Endothelial cell of umbilical vein (primary cell): ENCODE results near the gene PRMT7. TPM values are rescaled to one million over a fixed set of nuclear protein-coding genes. Genes with fewer than 3 reads are reported as not detected.

Experiments used
- BruUV-seq: library from RNA; stranded (reverse); fragments of 400-500 nt; replicated peaks from 2 replicates; lab custom pipeline; 2021; lab: Mats Ljungman, UMichigan
- CTCF ChIA-PET: fragments of 300-600, 350-600 bp; sonication (Branson Sonifier 250); formaldehyde crosslinking; loops from one replicate; lab custom pipeline; 2021; ENCODE audit warnings: antibody characterized with exemption, inconsistent platforms; lab: Charles Lee
- POLR2A ChIA-PET: fragments of 300-600, 350-600 bp; sonication (Branson Sonifier 250); formaldehyde crosslinking; loops from one replicate; lab custom pipeline; 2021; ENCODE audit warnings: antibody characterized with exemption, inconsistent platforms; lab: Charles Lee
- DNase-seq: peaks from one replicate; pipeline ENCODE4 v3.0.0-alpha.2; 2011; ENCODE audit warnings: low read depth, low spot score
- FAIRE-seq: peaks from 2 replicates; lab custom pipeline; 2011; peaks lifted over from hg19 to GRCh38; lab: Jason Lieb, UNC
- H2AFZ ChIP-seq: 2 replicates; pipeline ENCODE4 v1.6.0; 2012; ENCODE audit warnings: low read depth, low read length, control low read depth, inconsistent platforms
- H3K27ac ChIP-seq: 2 replicates; pipeline ENCODE4 v1.5.1; 2011; ENCODE audit warnings: low read depth, mild to moderate bottlenecking, control low read depth, low read length, moderate library complexity; ENCODE audit not compliant: insufficient read depth
- H3K27me3 ChIP-seq, 2 experiments: 2 replicates each; pipeline versions ENCODE4 v1.6.0 to v1.6.1; 2011; ENCODE audit warnings: low read length in 2 of 2, mixed read lengths in 1 of 2; ENCODE audit not compliant: control insufficient read depth in 2 of 2, insufficient read depth in 2 of 2
- H3K36me3 ChIP-seq, 2 experiments: 2 replicates in 1 of 2; 3 replicates in 1 of 2; pipeline ENCODE4 v1.5.1; 2011; ENCODE audit warnings: low read length in 2 of 2, mild to moderate bottlenecking in 1 of 2, moderate library complexity in 1 of 2; ENCODE audit not compliant: control insufficient read depth in 2 of 2, insufficient read depth in 2 of 2; ENCODE audit errors: extremely low read depth in 1 of 2
- H3K4me1 ChIP-seq: 3 replicates; pipeline ENCODE4 v1.5.1; 2011; ENCODE audit warnings: mild to moderate bottlenecking, low read length; ENCODE audit not compliant: control insufficient read depth, insufficient read depth; ENCODE audit errors: extremely low read depth
- H3K4me2 ChIP-seq: 2 replicates; pipeline ENCODE4 v1.6.1; 2011; ENCODE audit warnings: low read length, control low read depth, mixed read lengths; ENCODE audit not compliant: insufficient read depth
- H3K4me3 ChIP-seq, 3 experiments: fragments of 200-600 bp in 1 of 3; sonication (generic), shearing (Covaris generic) in 1 of 3; replicated peaks in 1 of 3; 2 replicates each; pipeline ENCODE4 v1.5.1; 2011 to 2016; ENCODE audit warnings: control low read depth in 3 of 3, low read length in 3 of 3, mild to moderate bottlenecking in 2 of 3, inconsistent platforms in 1 of 3, low read depth in 1 of 3, moderate library complexity in 1 of 3; ENCODE audit not compliant: insufficient read depth in 1 of 3
- H3K79me2 ChIP-seq: 2 replicates; pipeline ENCODE4 v1.6.0; 2012; ENCODE audit warnings: low read length, inconsistent platforms; ENCODE audit not compliant: control insufficient read depth, insufficient read depth
- H3K9ac ChIP-seq: replicated peaks from 2 replicates; pipeline ENCODE3; 2011; ENCODE audit warnings: low read length, control low read depth; ENCODE audit not compliant: insufficient read depth; ENCODE audit errors: extremely low read depth
- H3K9me1 ChIP-seq: replicated peaks from 3 replicates; pipeline ENCODE4 v1.6.0; 2011; ENCODE audit warnings: mild to moderate bottlenecking, low read length; ENCODE audit not compliant: control insufficient read depth, insufficient read depth; ENCODE audit errors: extremely low read depth
- H3K9me3 ChIP-seq: replicated peaks from 2 replicates; pipeline ENCODE4 v1.5.1; 2012; ENCODE audit warnings: low read length, inconsistent platforms; ENCODE audit not compliant: control insufficient read depth, insufficient read depth
- H4K20me1 ChIP-seq: replicated peaks from 2 replicates; pipeline ENCODE3; 2011; ENCODE audit warnings: mild to moderate bottlenecking, low read length; ENCODE audit not compliant: control insufficient read depth, insufficient read depth; ENCODE audit errors: extremely low read depth
- CTCF ChIP-seq, 2 donors: IDR thresholded peaks; 1 replicate in 1 of 2; 2 replicates in 1 of 2; pipeline ENCODE4 v1.5.1; 2011; ENCODE audit warnings: low read length in 2 of 2, mild to moderate bottlenecking in 2 of 2, moderate library complexity in 2 of 2, control low read depth in 1 of 2, inconsistent platforms in 1 of 2, low read depth in 1 of 2; ENCODE audit not compliant: insufficient read depth in 1 of 2; ENCODE audit errors: extremely low read depth in 1 of 2
- EZH2 ChIP-seq: IDR thresholded peaks from 2 replicates; pipeline ENCODE4 v1.6.1; 2012; ENCODE audit warnings: borderline replicate concordance, low read depth, mild to moderate bottlenecking, moderate library complexity, low read length, inconsistent platforms; ENCODE audit not compliant: severe bottlenecking
- FOS ChIP-seq: IDR thresholded peaks from 2 replicates; pipeline ENCODE4 v1.6.1; 2011; ENCODE audit warnings: mild to moderate bottlenecking, low read length, moderate library complexity, borderline replicate concordance; ENCODE audit not compliant: insufficient read depth
- GATA2 ChIP-seq: IDR thresholded peaks from 2 replicates; pipeline ENCODE4 v1.7.0; 2011; ENCODE audit warnings: low read depth, mild to moderate bottlenecking, moderate library complexity, mixed read lengths, low read length; ENCODE audit not compliant: insufficient read length, insufficient read depth
- JUN ChIP-seq: IDR thresholded peaks from 2 replicates; pipeline ENCODE4 v1.6.1; 2011; ENCODE audit warnings: borderline replicate concordance, low read depth; ENCODE audit not compliant: insufficient read length, insufficient read depth
- MYC ChIP-seq: IDR thresholded peaks from one replicate; pipeline ENCODE4 v1.6.1; 2011; ENCODE audit warnings: mild to moderate bottlenecking, low read depth, low read length
- POLR2A ChIP-seq: IDR thresholded peaks from 2 replicates; pipeline ENCODE4 v1.6.1; 2012; ENCODE audit warnings: low read depth, mild to moderate bottlenecking, control low read depth, low read length
- POLR2AphosphoS5 ChIP-seq: IDR thresholded peaks from 2 replicates; pipeline ENCODE4 v1.6.1; 2012; ENCODE audit warnings: low read depth, mild to moderate bottlenecking, control low read depth, low read length, moderate library complexity; ENCODE audit not compliant: insufficient read depth
- dilution Hi-C: fragments of 300-500 bp; cut with MboI; formaldehyde crosslinking; loops from one replicate; pipeline ENCODE4 v1.15.0; 2019; ENCODE audit warnings: low sequenced_read_pairs; ENCODE audit not compliant: extremely low pct_ligation_motif_present
- intact Hi-C: fragments of 100-400 bp; cut with micrococcal nuclease; formaldehyde crosslinking; loops from one replicate; pipeline ENCODE4 v1.10.0; 2022
- polyA plus RNA-seq, 4 experiments: library from polyadenylated mRNA; depleted of rRNA in 3 of 4; stranded (reverse) in 3 of 4; unstranded in 1 of 4; fragments of >200 nt; gene quantifications; 2 replicates each; pipeline versions ENCODE4 v1.2.1 to v1.2.3, GENCODE V29; 2011 to 2012; ENCODE audit warnings: missing spikeins in 1 of 4
- total RNA-seq: library from RNA; stranded (reverse); gene quantifications from 2 replicates; pipeline ENCODE4 v1.2.3, GENCODE V29; 2021
- TF ChIP-seq, protein P1 (sequence below): IDR thresholded peaks from 2 replicates; pipeline ENCODE4 v1.6.1; 2011; ENCODE audit not compliant: insufficient read depth, insufficient read length

The PRMT7 gene
- total and polyA plus RNA-seq, 2 donors (not counting 3 experiments of a cell fraction or from before 2014, with no cell fraction given) = 43.4 to 57.9 TPM

DNA sequence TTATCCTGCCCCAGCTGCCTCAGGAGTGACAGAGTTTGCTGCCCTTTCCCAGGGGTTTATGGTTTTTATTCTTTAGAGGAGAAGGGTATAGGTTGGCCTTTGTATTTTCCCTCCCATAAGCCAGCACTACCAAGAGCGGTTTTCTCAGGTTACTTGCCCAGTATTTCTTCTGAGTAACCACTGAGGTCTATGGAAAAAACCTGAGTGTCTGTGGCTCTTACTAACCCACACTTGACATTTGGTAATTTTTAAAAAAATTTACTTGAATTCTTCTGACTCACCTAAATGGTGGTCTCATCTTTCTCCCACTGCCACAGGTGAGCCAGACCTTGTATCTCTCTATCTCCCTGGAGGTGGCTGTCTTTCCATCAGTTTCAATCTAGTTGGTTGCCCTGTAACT lies 40.5 kb upstream of the PRMT7 start:
- Histone ChIP-seq H3K4me3 (no peak overlapping the region), H2AFZ (no peak overlapping the region), H3K4me2 (no peak overlapping the region), H3K79me2 (peaks cover 95% of the 10 kb centered on the region), H3K27me3 (no peaks in the 10 kb centered on the region), H3K9ac (no peak overlapping the region), H3K36me3 (peaks cover 0 to 25% of the 10 kb centered on the region in 2 experiments), H4K20me1 (no peaks in the 10 kb centered on the region), H3K27ac (no peak overlapping the region), H3K4me1 (peaks cover 21% of the 10 kb centered on the region), H3K9me3 (no peaks in the 10 kb centered on the region), H3K9me1 (no peaks in the 10 kb centered on the region)
- no peak for FAIRE-seq
- no peak for TF ChIP-seq POLR2AphosphoS5
- no peak for TF ChIP-seq EZH2
- no peak for TF ChIP-seq MYC
- TF ChIP-seq POLR2A = no peak
- TF ChIP-seq CTCF (IDR thresholded peaks at IDR 0.05; ENCODE audit: extremely low read depth in 1 of 2, insufficient read depth in 1 of 2, low read depth in 1 of 2, low read length in 2 of 2) = no peak
- TF ChIP-seq, protein P1, sequence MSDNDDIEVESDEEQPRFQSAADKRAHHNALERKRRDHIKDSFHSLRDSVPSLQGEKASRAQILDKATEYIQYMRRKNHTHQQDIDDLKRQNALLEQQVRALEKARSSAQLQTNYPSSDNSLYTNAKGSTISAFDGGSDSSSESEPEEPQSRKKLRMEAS = no peak
- no peak for TF ChIP-seq FOS
- TF ChIP-seq GATA2 = no peak
- no peak for TF ChIP-seq JUN
- intact Hi-C loops = no loop called here
- ChIA-PET CTCF (interaction anchor here (0.7 to 1.6 kb wide), 2 partner anchors 19 to 84 kb away, joined by 3 to 4 read pairs; no protein-coding TSS in a partner anchor), POLR2A (interaction anchor here (0.7 kb wide), 1 partner anchor 40 kb away, joined by 3 read pairs; the partner anchor contains the start of genes PRMT7 and SLC7A6OS)
- dilution Hi-C loops = no loop called here
- BruUV-seq = no TSS peak
- DNase-seq = no peak
